K562 (cell line): ENCODE measurements around the gene PADI1. TPM values are rescaled to one million over a fixed set of nuclear protein-coding genes. Genes with fewer than 3 reads are reported as not detected.
A peak's percentile ranks its signal among the peaks of the same experiment; 100 is the strongest.

ENCODE experiments used
- ATAC-seq: fragments of 200-7000 bp; cut with Tn5 transposase; 3 replicates; pipeline ENCODE4 v1.9.1; 2020; ENCODE audit warnings: moderate library complexity
- BruUV-seq: library from RNA; stranded (reverse); fragments of 400-500 nt; replicated peaks from 2 replicates; lab custom pipeline; 2021; lab: Mats Ljungman, UMichigan
- CTCF ChIA-PET: fragments of 300-600 bp; formaldehyde crosslinking; extraction: SDS; loops from one replicate; lab custom pipeline; 2021; ENCODE audit warnings: low intra/inter-chr PET ratio; lab: Yijun Ruan, JAX
- POLR2A ChIA-PET: fragments of 300-600, 350-650 bp; sonication (Branson Sonifier 250); formaldehyde crosslinking; extraction: SDS; loops from one replicate; lab custom pipeline; 2021; ENCODE audit warnings: antibody characterized with exemption, inconsistent platforms; lab: Yijun Ruan, JAX
- DNase-seq, 4 experiments: peaks; one replicate each; pipeline versions ENCODE4 v3.0.0 to v3.0.0-alpha.2; 2011 to 2018; ENCODE audit warnings: low spot score in 3 of 4, mixed read lengths in 3 of 4; ENCODE audit errors: extremely low read depth in 1 of 4
- FAIRE-seq: peaks from 2 replicates; lab custom pipeline; 2011; peaks lifted over from hg19 to GRCh38; lab: Jason Lieb, UNC
- H2AFZ ChIP-seq: 2 replicates; pipeline ENCODE4 v1.6.0; 2011; ENCODE audit warnings: low read depth, low read length, control low read depth, inconsistent platforms
- H3K27ac ChIP-seq: fragments of 200-600 bp; 3 replicates; pipeline ENCODE4 v1.8.0; 2011; ENCODE audit warnings: low read depth, mild to moderate bottlenecking, control low read depth, inconsistent platforms, low read length, moderate library complexity, mixed read lengths; ENCODE audit errors: extremely low read depth
- H3K27me3 ChIP-seq, 2 experiments: fragments of 300-600 bp in 1 of 2; 2 replicates in 1 of 2; 3 replicates in 1 of 2; pipeline versions ENCODE4 v1.6.0 to v1.8.0; 2011; ENCODE audit warnings: inconsistent platforms in 2 of 2, low read length in 2 of 2, mild to moderate bottlenecking in 1 of 2, mixed read lengths in 1 of 2, moderate library complexity in 1 of 2; ENCODE audit not compliant: control insufficient read depth in 2 of 2, insufficient read depth in 2 of 2
- H3K36me3 ChIP-seq: fragments of 300-600 bp; 3 replicates; pipeline ENCODE4 v1.8.0; 2011; ENCODE audit warnings: mild to moderate bottlenecking, low read length, inconsistent platforms; ENCODE audit not compliant: control insufficient read depth, insufficient read depth
- H3K4me1 ChIP-seq, 2 experiments: fragments of 200-600 bp in 1 of 2; replicated peaks in 1 of 2; 2 replicates in 1 of 2; 3 replicates in 1 of 2; pipeline versions ENCODE4 v1.5.1 to v1.8.0; 2011; ENCODE audit warnings: inconsistent platforms in 2 of 2, low read length in 2 of 2, mild to moderate bottlenecking in 1 of 2, mixed read lengths in 1 of 2, moderate library complexity in 1 of 2; ENCODE audit not compliant: control insufficient read depth in 2 of 2, insufficient read depth in 2 of 2
- H3K4me2 ChIP-seq: 2 replicates; pipeline ENCODE4 v1.6.1; 2011; ENCODE audit warnings: low read length, control low read depth, inconsistent platforms, mixed read lengths; ENCODE audit not compliant: insufficient read depth
- H3K4me3 ChIP-seq: fragments of 200-600 bp; sonication (generic), shearing (Covaris generic); 2 replicates; pipeline ENCODE4 v1.5.1; 2016; ENCODE audit warnings: control low read depth, inconsistent platforms
- H3K79me2 ChIP-seq: fragments of 200-600 bp; 3 replicates; pipeline ENCODE4 v1.8.0; 2011; ENCODE audit warnings: low read length, inconsistent platforms; ENCODE audit not compliant: control insufficient read depth, insufficient read depth
- H3K9ac ChIP-seq, 2 experiments: 2 replicates each; pipeline versions ENCODE4 v1.6.0 to v1.6.1; 2011; ENCODE audit warnings: low read depth in 2 of 2, low read length in 2 of 2, control low read depth in 1 of 2, inconsistent platforms in 1 of 2, mild to moderate bottlenecking in 1 of 2, mixed read lengths in 1 of 2; ENCODE audit not compliant: insufficient read depth in 1 of 2
- H3K9me1 ChIP-seq: one replicate; pipeline ENCODE4 v1.6.0; 2011; ENCODE audit warnings: inconsistent platforms, mild to moderate bottlenecking, low read length, moderate library complexity; ENCODE audit not compliant: control insufficient read depth, insufficient read depth
- H3K9me3 ChIP-seq: replicated peaks from 2 replicates; pipeline ENCODE4 v1.5.1; 2011; ENCODE audit warnings: low read depth, low read length, inconsistent platforms; ENCODE audit not compliant: control insufficient read depth, insufficient read depth
- H4K20me1 ChIP-seq: replicated peaks from 2 replicates; pipeline ENCODE4 v1.6.1; 2011; ENCODE audit warnings: low read length, inconsistent platforms, mixed read lengths; ENCODE audit not compliant: control insufficient read depth, insufficient read depth
- CCAR2 ChIP-seq: fragments of 200-400 bp; formaldehyde crosslinking; IDR thresholded peaks from 2 replicates; pipeline ENCODE4 v1.6.1; 2017; ENCODE audit warnings: mild to moderate bottlenecking, low read depth, low read length
- ESRRB ChIP-seq: fragments of 250-450 bp; sonication (Bioruptor Pico); IDR thresholded peaks from 2 replicates; pipeline ENCODE4 v1.5.0; 2020; ENCODE audit warnings: mild to moderate bottlenecking, moderate library complexity, borderline replicate concordance
- MIER1 ChIP-seq: fragments of 450-650 bp; IDR thresholded peaks from 2 replicates; pipeline ENCODE4 v1.6.1; 2016; ENCODE audit warnings: antibody characterized with exemption, mild to moderate bottlenecking, low read depth
- NCOA6 ChIP-seq: fragments of 450-650 bp; IDR thresholded peaks from 2 replicates; pipeline ENCODE4 v1.6.1; 2017; ENCODE audit warnings: mild to moderate bottlenecking
- U2AF1 ChIP-seq: fragments of 200-400 bp; formaldehyde crosslinking; optimal IDR thresholded peaks from 2 replicates; pipeline ENCODE3; 2017; ENCODE audit warnings: mild to moderate bottlenecking, low read depth, low read length, moderate library complexity
- ZFP36 ChIP-seq: fragments of 150-350 bp; IDR thresholded peaks from 2 replicates; pipeline ENCODE4 v1.6.1; 2018; ENCODE audit warnings: low read length, low read depth; ENCODE audit not compliant: partially characterized antibody
- ZNF347 ChIP-seq: fragments of 450-650 bp; formaldehyde crosslinking; IDR thresholded peaks from 2 replicates; pipeline ENCODE4 v1.4.0; 2020; ENCODE audit warnings: low read depth, mild to moderate bottlenecking, moderate library complexity
- ZSCAN32 ChIP-seq: fragments of 450-650 bp; formaldehyde crosslinking; IDR thresholded peaks from 2 replicates; pipeline ENCODE4 v1.4.0; 2020; ENCODE audit warnings: mild to moderate bottlenecking, moderate library complexity
- WGBS: fragments of 100-300 bp; shearing (Covaris generic); methylation state at CpG from one replicate; pipeline ENCODE4 v1.1.6; 2016; ENCODE audit warnings: low coverage, mixed read lengths; ENCODE audit not compliant: insufficient coverage; ENCODE audit errors: missing lambda C conversion rate; 5-methylcytosine and 5-hydroxymethylcytosine counted together
- in situ Hi-C: fragments of 300-500 bp; cut with MboI; formaldehyde crosslinking; loops from 4 replicates; pipeline ENCODE4 v1.15.0; 2018; ENCODE audit warnings: inconsistent platforms, mixed read lengths
- intact Hi-C: fragments of 100-400 bp; cut with micrococcal nuclease; formaldehyde crosslinking; loops from 2 replicates; pipeline ENCODE4 v1.14.2; 2022
- polyA plus RNA-seq, 8 experiments: library from polyadenylated mRNA; depleted of rRNA in 4 of 8; stranded (reverse) in 5 of 8; unstranded in 3 of 8; fragments of >200 nt; fragmentation: Nextera tagmentation in 2 of 8; fragmentation: Illumina TruSeq in 1 of 8; extraction: Ambion mirVana in 2 of 8; extraction: Trizol in 1 of 8; gene quantifications; 2 replicates each; pipeline versions ENCODE4 v1.2.1 to v1.2.3, GENCODE V29; 2011 to 2014; ENCODE audit warnings: inconsistent platforms in 1 of 8, missing spikeins in 1 of 8
- total RNA-seq, 7 experiments: library from RNA; depleted of rRNA in 6 of 7; stranded (reverse); fragments of >200 nt in 6 of 7; fragmentation: Illumina TruSeq in 2 of 7; extraction: Trizol in 2 of 7; gene quantifications; 2 replicates each; pipeline versions ENCODE4 v1.2.1 to v1.2.3, GENCODE V29; 2011 to 2021; ENCODE audit warnings: low replicate concordance in 1 of 7
- TF ChIP-seq, protein P1 (sequence below): fragments of 450-650 bp; IDR thresholded peaks from 2 replicates; pipeline ENCODE4 v1.6.1; 2016
- TF ChIP-seq, protein P2 (sequence below): fragments of 150-350 bp; conservative IDR thresholded peaks from 2 replicates; pipeline ENCODE4 v1.6.1; 2014; ENCODE audit warnings: low read length
- TF ChIP-seq, protein P3 (sequence below): fragments of 250-450 bp; sonication (Bioruptor Pico); IDR thresholded peaks from 2 replicates; pipeline ENCODE4 v1.4.0; 2020; ENCODE audit warnings: mild to moderate bottlenecking

Gene PADI1
- total and polyA plus RNA-seq, 9 of the 15 experiments (the other 6 are each of a cell fraction or from before 2014, with no cell fraction given), result not detected

DNA sequence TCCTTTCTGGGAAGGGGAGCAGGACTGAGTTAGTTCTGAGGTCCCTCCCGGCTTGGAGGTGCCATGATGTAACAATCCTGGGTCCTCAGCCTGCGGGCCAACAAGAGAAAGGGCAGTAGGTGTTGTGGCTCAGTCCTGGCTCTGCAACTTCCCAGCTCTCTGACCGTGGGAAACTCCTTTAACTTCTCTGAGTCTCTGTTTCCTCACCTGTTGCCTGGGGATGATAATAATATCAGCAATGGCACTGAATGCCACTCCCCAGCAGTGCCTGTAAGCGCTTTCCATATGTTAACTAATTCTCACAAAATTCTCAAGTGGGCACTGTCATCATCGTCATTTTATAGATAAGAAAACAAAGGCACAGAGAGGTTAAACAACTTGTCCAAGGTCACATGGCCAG lies 46.3 kb downstream of the PADI1 start (continued):
- no peak for TF ChIP-seq CCAR2
- TF ChIP-seq, protein P1, sequence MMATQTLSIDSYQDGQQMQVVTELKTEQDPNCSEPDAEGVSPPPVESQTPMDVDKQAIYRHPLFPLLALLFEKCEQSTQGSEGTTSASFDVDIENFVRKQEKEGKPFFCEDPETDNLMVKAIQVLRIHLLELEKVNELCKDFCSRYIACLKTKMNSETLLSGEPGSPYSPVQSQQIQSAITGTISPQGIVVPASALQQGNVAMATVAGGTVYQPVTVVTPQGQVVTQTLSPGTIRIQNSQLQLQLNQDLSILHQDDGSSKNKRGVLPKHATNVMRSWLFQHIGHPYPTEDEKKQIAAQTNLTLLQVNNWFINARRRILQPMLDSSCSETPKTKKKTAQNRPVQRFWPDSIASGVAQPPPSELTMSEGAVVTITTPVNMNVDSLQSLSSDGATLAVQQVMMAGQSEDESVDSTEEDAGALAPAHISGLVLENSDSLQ, result no peak
- no peak for TF ChIP-seq ESRRB (CRISPR knock-in tag)
- TF ChIP-seq U2AF1, result no peak

DNA sequence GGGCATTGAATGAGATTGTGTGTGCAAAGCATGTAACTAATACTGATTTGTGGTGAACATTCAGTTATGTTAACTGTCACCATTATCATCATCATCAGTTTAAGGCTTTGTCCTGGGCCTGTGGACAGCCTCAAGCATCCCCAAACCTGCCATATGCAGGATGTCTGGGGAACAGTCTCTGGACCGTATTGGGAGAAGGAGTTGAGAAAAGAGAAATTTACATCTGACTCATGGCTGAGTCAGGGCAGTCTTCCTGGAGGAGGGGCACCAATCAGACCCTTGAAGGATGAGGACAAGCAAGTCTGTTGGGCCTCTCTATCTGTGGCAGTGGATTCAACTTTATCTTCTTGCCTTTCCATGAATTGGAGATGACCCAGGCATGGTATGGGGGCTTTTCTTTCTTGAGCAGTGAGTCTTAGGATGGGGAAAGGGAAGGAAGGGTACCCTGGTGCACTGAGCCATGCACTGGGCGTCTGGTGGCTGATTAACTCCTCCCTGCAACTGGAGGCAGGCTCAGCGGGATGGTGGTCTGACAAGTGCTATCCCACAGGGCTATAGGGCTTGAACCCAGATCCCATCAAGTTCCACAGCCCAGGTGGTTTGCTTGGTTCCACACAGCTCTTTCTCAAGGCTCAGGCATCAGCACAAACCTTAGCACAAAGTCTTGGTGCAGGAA lies 46.9 kb downstream of the PADI1 start:
- no peaks in the 10 kb centered on the region for H3K9me1 ChIP-seq
- TF ChIP-seq MIER1 (no peak), ZSCAN32 (no peak), ZFP36 (peak; percentile 67), NCOA6 (no peak), ZNF347 (CRISPR knock-in tag) (no peak)
- TF ChIP-seq, protein P2, sequence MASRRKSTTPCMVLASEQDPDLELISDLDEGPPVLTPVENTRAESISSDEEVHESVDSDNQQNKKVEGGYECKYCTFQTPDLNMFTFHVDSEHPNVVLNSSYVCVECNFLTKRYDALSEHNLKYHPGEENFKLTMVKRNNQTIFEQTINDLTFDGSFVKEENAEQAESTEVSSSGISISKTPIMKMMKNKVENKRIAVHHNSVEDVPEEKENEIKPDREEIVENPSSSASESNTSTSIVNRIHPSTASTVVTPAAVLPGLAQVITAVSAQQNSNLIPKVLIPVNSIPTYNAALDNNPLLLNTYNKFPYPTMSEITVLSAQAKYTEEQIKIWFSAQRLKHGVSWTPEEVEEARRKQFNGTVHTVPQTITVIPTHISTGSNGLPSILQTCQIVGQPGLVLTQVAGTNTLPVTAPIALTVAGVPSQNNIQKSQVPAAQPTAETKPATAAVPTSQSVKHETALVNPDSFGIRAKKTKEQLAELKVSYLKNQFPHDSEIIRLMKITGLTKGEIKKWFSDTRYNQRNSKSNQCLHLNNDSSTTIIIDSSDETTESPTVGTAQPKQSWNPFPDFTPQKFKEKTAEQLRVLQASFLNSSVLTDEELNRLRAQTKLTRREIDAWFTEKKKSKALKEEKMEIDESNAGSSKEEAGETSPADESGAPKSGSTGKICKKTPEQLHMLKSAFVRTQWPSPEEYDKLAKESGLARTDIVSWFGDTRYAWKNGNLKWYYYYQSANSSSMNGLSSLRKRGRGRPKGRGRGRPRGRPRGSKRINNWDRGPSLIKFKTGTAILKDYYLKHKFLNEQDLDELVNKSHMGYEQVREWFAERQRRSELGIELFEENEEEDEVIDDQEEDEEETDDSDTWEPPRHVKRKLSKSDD, result no peak
- TF ChIP-seq, protein P3, sequence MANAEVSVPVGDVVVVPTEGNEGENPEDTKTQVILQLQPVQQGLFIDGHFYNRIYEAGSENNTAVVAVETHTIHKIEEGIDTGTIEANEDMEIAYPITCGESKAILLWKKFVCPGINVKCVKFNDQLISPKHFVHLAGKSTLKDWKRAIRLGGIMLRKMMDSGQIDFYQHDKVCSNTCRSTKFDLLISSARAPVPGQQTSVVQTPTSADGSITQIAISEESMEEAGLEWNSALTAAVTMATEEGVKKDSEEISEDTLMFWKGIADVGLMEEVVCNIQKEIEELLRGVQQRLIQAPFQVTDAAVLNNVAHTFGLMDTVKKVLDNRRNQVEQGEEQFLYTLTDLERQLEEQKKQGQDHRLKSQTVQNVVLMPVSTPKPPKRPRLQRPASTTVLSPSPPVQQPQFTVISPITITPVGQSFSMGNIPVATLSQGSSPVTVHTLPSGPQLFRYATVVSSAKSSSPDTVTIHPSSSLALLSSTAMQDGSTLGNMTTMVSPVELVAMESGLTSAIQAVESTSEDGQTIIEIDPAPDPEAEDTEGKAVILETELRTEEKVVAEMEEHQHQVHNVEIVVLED (CRISPR knock-in tag), result no peak
- TF ChIP-seq, all 486 proteins: peak for 1
- Histone ChIP-seq H3K27ac (no peak overlapping the region), H3K36me3 (no peaks in the 10 kb centered on the region), H3K4me1 (0 out of 5 replicates have a peak, but pooled peaks cover 0 to 3% of the 10 kb centered on the region in 2 experiments), H3K9me3 (no peaks in the 10 kb centered on the region), H2AFZ (no peak overlapping the region), H3K4me3 (no peak overlapping the region), H4K20me1 (no peaks in the 10 kb centered on the region; the same call in 1 of the 2 replicates), H3K9ac (no peak overlapping the region), H3K79me2 (no peaks in the 10 kb centered on the region), H3K4me2 (no peak overlapping the region), H3K27me3 (peaks cover 16 to 64% of the 10 kb centered on the region in 2 experiments)
- intact Hi-C loops, result no loop called here
- FAIRE-seq (no peak), DNase-seq (no peak), ATAC-seq (no peak)
- CTCF ChIA-PET, result no interaction called here
- WGBS, result 0% methylated on average over 3 of the region's 3 CpGs
- in situ Hi-C loops, result no loop called here
- POLR2A ChIA-PET, result interaction anchor here (0.6 to 1.2 kb wide), 2 partner anchors 14 to 338 kb away, joined by 3 to 4 read pairs; no protein-coding TSS in a partner anchor
- no TSS peak for BruUV-seq
